IMR-90 (cell line): ENCODE measurements around the gene ADPRHL1. TPM values are rescaled to one million over a fixed set of nuclear protein-coding genes. Genes with fewer than 3 reads are reported as not detected.

Experiments
- ATAC-seq: fragments of 200-7000 bp; cut with Tn5 transposase; 2 replicates; pipeline ENCODE4 v1.9.1; 2020; ENCODE audit warnings: low read depth, mild to moderate bottlenecking, moderate library complexity
- BruUV-seq: library from RNA; stranded (reverse); fragments of 400-500 nt; replicated peaks from 2 replicates; lab custom pipeline; 2021; lab: Mats Ljungman, UMichigan
- CTCF ChIA-PET: fragments of 300-600 bp; formaldehyde crosslinking; extraction: SDS; loops from one replicate; lab custom pipeline; 2021; ENCODE audit warnings: antibody characterized with exemption; lab: Yijun Ruan, JAX
- POLR2A ChIA-PET: fragments of 300-600 bp; sonication (Branson Sonifier 250); formaldehyde crosslinking; loops from one replicate; lab custom pipeline; 2022; ENCODE audit warnings: antibody characterized with exemption; ENCODE audit not compliant: unreplicated experiment; lab: Charles Lee
- DNase-seq: peaks from one replicate; pipeline ENCODE4 v3.0.0; 2013
- H2AFZ ChIP-seq: replicated peaks from 2 replicates; pipeline ENCODE3; 2013; ENCODE audit warnings: low read length, mild to moderate bottlenecking; ENCODE audit not compliant: poor library complexity
- H2AK5ac ChIP-seq: 2 replicates; pipeline ENCODE4 v1.6.1; 2013; ENCODE audit warnings: low read depth, low read length, inconsistent platforms
- H2AK9ac ChIP-seq: replicated peaks from 2 replicates; pipeline ENCODE3; 2013; ENCODE audit warnings: mild to moderate bottlenecking, low read depth, low read length, moderate library complexity; ENCODE audit not compliant: poor library complexity
- H2BK120ac ChIP-seq: 2 replicates; pipeline ENCODE4 v1.6.1; 2013; ENCODE audit warnings: low read depth, low read length, inconsistent platforms
- H2BK15ac ChIP-seq: 3 replicates; pipeline ENCODE4 v1.6.1; 2013; ENCODE audit warnings: low read depth, low read length, inconsistent platforms
- H2BK20ac ChIP-seq: 2 replicates; pipeline ENCODE4 v1.6.1; 2013; ENCODE audit warnings: low read depth, mild to moderate bottlenecking, inconsistent platforms, low read length, moderate library complexity
- H2BK5ac ChIP-seq: 2 replicates; pipeline ENCODE4 v1.6.1; 2013; ENCODE audit warnings: mild to moderate bottlenecking, low read depth, low read length, inconsistent platforms; ENCODE audit not compliant: poor library complexity, severe bottlenecking
- H3K14ac ChIP-seq: replicated peaks from 2 replicates; pipeline ENCODE4 v1.6.1; 2013; ENCODE audit warnings: low read depth, low read length, inconsistent platforms
- H3K18ac ChIP-seq: 2 replicates; pipeline ENCODE4 v1.6.1; 2013; ENCODE audit warnings: low read depth, low read length, control low read depth
- H3K23ac ChIP-seq: 2 replicates; pipeline ENCODE4 v1.6.1; 2013; ENCODE audit warnings: low read depth, low read length, inconsistent platforms
- H3K27ac ChIP-seq: 2 replicates; pipeline ENCODE4 v1.5.1; 2013; ENCODE audit warnings: mild to moderate bottlenecking, control low read depth, low read length; ENCODE audit not compliant: insufficient read depth
- H3K27me3 ChIP-seq: 2 replicates; pipeline ENCODE4 v1.6.1; 2013; ENCODE audit warnings: low read length; ENCODE audit not compliant: control insufficient read depth, insufficient read depth
- H3K36me3 ChIP-seq: 2 replicates; pipeline ENCODE4 v1.6.1; 2013; ENCODE audit warnings: low read length, mixed read lengths; ENCODE audit not compliant: control insufficient read depth, insufficient read depth
- H3K4ac ChIP-seq: 2 replicates; pipeline ENCODE4 v1.6.1; 2013; ENCODE audit warnings: low read depth, low read length, inconsistent platforms
- H3K4me1 ChIP-seq: 2 replicates; pipeline ENCODE4 v1.6.1; 2013; ENCODE audit warnings: low read length, mixed read lengths; ENCODE audit not compliant: control insufficient read depth, insufficient read depth
- H3K4me2 ChIP-seq: 2 replicates; pipeline ENCODE4 v1.6.1; 2013; ENCODE audit warnings: low read depth, mild to moderate bottlenecking, control low read depth, low read length, moderate library complexity
- H3K4me3 ChIP-seq: 2 replicates; pipeline ENCODE4 v1.5.1; 2013; ENCODE audit warnings: low read depth, mild to moderate bottlenecking, control low read depth, low read length, moderate library complexity; ENCODE audit not compliant: insufficient read depth
- H3K56ac ChIP-seq: 2 replicates; pipeline ENCODE4 v1.6.1; 2013; ENCODE audit warnings: low read length, inconsistent platforms; ENCODE audit not compliant: insufficient read depth; ENCODE audit errors: extremely low read depth
- H3K79me1 ChIP-seq, 2 experiments: 2 replicates each; pipeline ENCODE4 v1.6.1; 2013; ENCODE audit warnings: low read length in 2 of 2, inconsistent platforms in 1 of 2, low read depth in 1 of 2
- H3K9ac ChIP-seq: 2 replicates; pipeline ENCODE4 v1.6.1; 2013; ENCODE audit warnings: low read depth, low read length, control low read depth
- H3K9me1 ChIP-seq: 2 replicates; pipeline ENCODE4 v1.6.1; 2013; ENCODE audit warnings: low read length, inconsistent platforms; ENCODE audit not compliant: insufficient read depth
- H3K9me3 ChIP-seq: 2 replicates; pipeline ENCODE4 v1.6.1; 2013; ENCODE audit warnings: low read length; ENCODE audit not compliant: control insufficient read depth, insufficient read depth
- H4K20me1 ChIP-seq: 2 replicates; pipeline ENCODE4 v1.6.1; 2013; ENCODE audit warnings: low read length, inconsistent platforms; ENCODE audit not compliant: insufficient read depth
- H4K5ac ChIP-seq: 2 replicates; pipeline ENCODE4 v1.6.1; 2013; ENCODE audit warnings: mild to moderate bottlenecking, low read depth, low read length, control low read depth
- H4K8ac ChIP-seq, 2 experiments: 2 replicates each; pipeline ENCODE4 v1.6.1; 2013; ENCODE audit warnings: low read depth in 2 of 2, low read length in 2 of 2, control low read depth in 1 of 2, inconsistent platforms in 1 of 2
- H4K91ac ChIP-seq: 2 replicates; pipeline ENCODE4 v1.6.1; 2013; ENCODE audit warnings: low read depth, low read length, inconsistent platforms; ENCODE audit not compliant: insufficient read depth
- CEBPB ChIP-seq: IDR thresholded peaks from 2 replicates; pipeline ENCODE4 v1.6.1; 2012; ENCODE audit warnings: low read depth, low read length, improper control_type of control experiment
- FOS ChIP-seq: fragments of 150-350 bp; IDR thresholded peaks from 2 replicates; pipeline ENCODE4 v1.6.1; 2016; ENCODE audit warnings: low read depth, low read length
- MXI1 ChIP-seq: IDR thresholded peaks from 2 replicates; pipeline ENCODE4 v1.6.1; 2012; ENCODE audit warnings: low read depth, mild to moderate bottlenecking, low read length, moderate library complexity, borderline replicate concordance
- WGBS, 2 experiments: methylation state at CpG; one replicate each; pipeline versions ENCODE4 v1.1.5 to v1.1.7; 2013; ENCODE audit warnings: missing lambda C conversion rate in 2 of 2; ENCODE audit not compliant: insufficient read length in 1 of 2; ENCODE audit errors: extremely low coverage in 2 of 2; 5-methylcytosine and 5-hydroxymethylcytosine counted together
- dilution Hi-C: fragments of 300-500 bp; cut with HindIII; formaldehyde crosslinking; loops from one replicate; pipeline ENCODE4 v1.14.3; 2018; ENCODE audit warnings: low sequenced_read_pairs; ENCODE audit not compliant: unreplicated experiment
- in situ Hi-C: fragments of 300-500 bp; cut with MboI; formaldehyde crosslinking; loops from 3 replicates; pipeline ENCODE4 v1.14.3; 2019; ENCODE audit warnings: low sequenced_read_pairs, inconsistent platforms, mixed read lengths
- intact Hi-C: fragments of 100-400 bp; cut with micrococcal nuclease; formaldehyde crosslinking; loops from 2 replicates; pipeline ENCODE4 v1.10.0; 2022
- polyA plus RNA-seq, 3 experiments: library from polyadenylated mRNA; depleted of rRNA; stranded (reverse); fragments of >200 nt; gene quantifications; 2 replicates each; pipeline ENCODE4 v1.2.3, GENCODE V29; 2012; ENCODE audit warnings: low replicate concordance in 1 of 3
- total RNA-seq: library from RNA; depleted of rRNA; stranded (reverse); fragments of >200 nt; gene quantifications from 2 replicates; pipeline ENCODE4 v1.2.3, GENCODE V29; 2012
- TF ChIP-seq, protein P1 (sequence below): fragments of 150-350 bp; IDR thresholded peaks from 2 replicates; pipeline ENCODE4 v1.6.1; 2017; ENCODE audit warnings: mild to moderate bottlenecking, antibody characterized with exemption, low read length, low read depth

Gene ADPRHL1
- total and polyA plus RNA-seq, 2 of the 4 experiments (the other 2 are of a cell fraction) = 0.36 to 0.67 TPM

DNA sequence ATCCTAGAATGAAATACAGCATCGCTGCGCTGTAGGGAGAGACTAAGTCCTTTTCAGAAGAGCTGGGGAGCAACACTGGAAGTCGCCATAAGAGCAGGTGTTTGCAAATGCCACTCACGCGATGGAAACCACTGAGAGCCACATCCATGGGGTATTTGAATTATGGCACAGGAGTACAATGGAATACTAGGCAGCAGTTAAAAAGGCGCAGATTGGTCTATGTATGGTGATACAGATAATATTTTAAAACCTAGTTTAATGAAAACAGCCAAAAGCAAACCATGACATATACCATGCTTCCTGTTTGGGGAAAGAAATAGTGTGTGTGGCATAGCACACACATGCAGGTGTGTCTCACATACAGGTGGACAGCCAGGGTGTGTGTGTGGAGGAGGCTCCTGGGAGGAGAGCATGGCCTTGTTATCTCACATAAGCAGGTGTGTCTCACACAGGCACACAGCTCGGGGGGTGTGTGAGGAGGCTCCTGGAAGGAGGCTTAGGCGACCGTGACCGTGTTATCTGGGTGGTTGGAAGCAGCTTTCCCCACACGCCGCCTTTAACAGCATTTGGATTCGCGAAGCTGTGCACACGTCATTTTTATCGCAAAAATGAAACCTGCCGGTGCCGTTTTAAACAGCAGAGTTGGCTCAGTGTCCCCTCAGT is 33.6 kb downstream of the ADPRHL1 start:
- no peak overlapping the region for H2BK15ac ChIP-seq
- DNase-seq (no peak), ATAC-seq (no peak)
- H3K4me3 ChIP-seq = no peak overlapping the region
- H3K27ac ChIP-seq = no peak overlapping the region
- TF ChIP-seq FOS = no peak
- TF ChIP-seq, protein P1, sequence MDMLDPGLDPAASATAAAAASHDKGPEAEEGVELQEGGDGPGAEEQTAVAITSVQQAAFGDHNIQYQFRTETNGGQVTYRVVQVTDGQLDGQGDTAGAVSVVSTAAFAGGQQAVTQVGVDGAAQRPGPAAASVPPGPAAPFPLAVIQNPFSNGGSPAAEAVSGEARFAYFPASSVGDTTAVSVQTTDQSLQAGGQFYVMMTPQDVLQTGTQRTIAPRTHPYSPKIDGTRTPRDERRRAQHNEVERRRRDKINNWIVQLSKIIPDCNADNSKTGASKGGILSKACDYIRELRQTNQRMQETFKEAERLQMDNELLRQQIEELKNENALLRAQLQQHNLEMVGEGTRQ = no peak
- TF ChIP-seq CEBPB = no peak
- no peak for TF ChIP-seq MXI1
- no peak overlapping the region for H4K5ac ChIP-seq
- no peak overlapping the region for H3K9ac ChIP-seq
- no peaks in the 10 kb centered on the region for H3K36me3 ChIP-seq
- H4K91ac ChIP-seq = no peak overlapping the region
- H3K23ac ChIP-seq = no peak overlapping the region
- no peak overlapping the region for H2AK5ac ChIP-seq
- H3K4me1 ChIP-seq = peaks cover 4% of the 10 kb centered on the region; the same call in 1 of the 2 replicates
- dilution Hi-C loops (no loop called here), in situ Hi-C loops (no loop called here), intact Hi-C loops (no loop called here)
- H2AK9ac ChIP-seq = no peak overlapping the region
- no peak overlapping the region for H4K8ac ChIP-seq
- H3K18ac ChIP-seq = no peak overlapping the region
- no peaks in the 10 kb centered on the region for H3K9me1 ChIP-seq
- H3K27me3 ChIP-seq = peaks cover 3% of the 10 kb centered on the region; the same call in 1 of the 2 replicates
- no peaks in the 10 kb centered on the region for H3K79me1 ChIP-seq
- H2AFZ ChIP-seq = no peak overlapping the region
- no peak overlapping the region for H3K4ac ChIP-seq
- no peak overlapping the region for H3K14ac ChIP-seq
- CTCF ChIA-PET = no interaction called here
- no peak overlapping the region for H3K56ac ChIP-seq
- no peaks in the 10 kb centered on the region for H3K9me3 ChIP-seq
- no TSS peak for BruUV-seq
- H4K20me1 ChIP-seq = no peaks in the 10 kb centered on the region
- H3K4me2 ChIP-seq = no peak overlapping the region
- no peak overlapping the region for H2BK120ac ChIP-seq
- WGBS, 2 experiments = 100% methylated on average over 3 of the region's 18 CpGs; no CpG with 5 or more reads in 1 of the 2 experiments
- H2BK5ac ChIP-seq = no peak overlapping the region
- no peak overlapping the region for H2BK20ac ChIP-seq
- POLR2A ChIA-PET = no interaction called here
